ENCODE results near the gene DOK3. TPM values are rescaled to one million over a fixed set of nuclear protein-coding genes. Genes with fewer than 3 reads are reported as not detected.

Gene DOK3
- total and polyA plus RNA-seq, 2 experiments from 2014 or later, result 2.2 to 11.1 TPM

- Mint-ChIP-seq H3K27ac (no peak overlapping the region), H3K9me3 (peaks cover 2% of the 10 kb centered on the region; the same call in 1 of the 3 replicates)
Observed at GRCh38 chr5:177505075-177505474, 4.6 kb downstream of the DOK3 start.

DNA sequence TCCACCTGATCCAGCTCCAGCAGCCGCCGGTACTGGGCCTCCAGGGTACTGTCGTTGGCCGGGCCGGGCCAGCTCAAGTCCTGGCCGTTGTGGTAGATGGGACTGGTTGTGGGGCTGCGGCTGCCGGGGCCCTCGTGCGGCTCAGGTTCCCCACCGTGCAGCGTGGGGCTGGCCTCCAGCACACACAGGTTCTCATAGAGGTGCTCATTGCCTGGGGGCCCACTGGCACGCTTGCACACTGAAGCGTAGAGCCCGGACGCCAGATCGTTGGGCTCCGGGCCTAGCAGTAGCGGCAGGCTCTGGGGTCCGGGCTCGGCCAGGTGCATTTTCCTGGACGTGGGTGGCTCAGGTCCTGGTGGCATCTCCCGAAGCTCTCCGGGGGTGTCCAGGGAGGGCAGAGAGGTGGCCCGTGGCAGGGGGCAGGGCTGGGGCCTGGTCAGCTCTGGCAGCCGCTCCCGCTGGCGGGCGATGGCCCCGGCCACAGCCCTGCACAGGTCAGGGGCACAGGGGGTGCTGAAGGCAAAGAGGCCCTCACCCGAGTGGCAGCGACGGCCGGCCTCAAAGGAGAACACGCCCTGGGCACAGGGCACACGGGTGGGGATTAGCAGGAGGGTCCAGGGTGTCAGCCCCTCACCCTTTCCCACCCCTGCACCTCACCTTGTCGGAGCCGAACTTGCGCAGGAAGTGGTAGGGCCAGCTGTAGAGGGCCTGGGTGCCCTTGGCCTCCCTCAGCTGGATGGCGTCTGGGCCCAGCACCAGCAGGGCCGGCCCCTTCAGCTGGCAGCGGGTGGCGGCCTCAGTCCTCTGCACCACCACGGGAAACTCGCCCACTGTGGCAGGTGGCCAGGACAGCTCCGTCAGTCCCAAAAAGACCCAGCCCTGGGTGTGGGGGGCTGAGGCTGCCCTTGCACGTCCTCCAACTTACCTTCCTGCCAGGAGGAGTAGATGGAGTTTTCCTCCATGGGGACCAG is 5.3 kb downstream of the DOK3 start:
- H4K20me1 ChIP-seq (replicated peaks; ENCODE audit: insufficient read depth), result no peaks in the 10 kb centered on the region; the same call in 1 of the 2 replicates
- H2AFZ ChIP-seq, result no peak overlapping the region
- no peak overlapping the region for H3K27ac ChIP-seq (ENCODE audit: low read depth)
- Mint-ChIP-seq H3K4me3 (no peak overlapping the region), H3K27ac (no peak overlapping the region), H3K9me3 (no peaks in the 10 kb centered on the region), H3K4me1 (peaks cover 26% of the 10 kb centered on the region), H3K36me3 (ENCODE audit: low read depth) (peaks cover 15% of the 10 kb centered on the region), H3K27me3 (ENCODE audit: insufficient read depth, low read depth, poor library complexity) (peaks cover 21% of the 10 kb centered on the region)
- no peaks in the 10 kb centered on the region for H3K79me2 ChIP-seq (replicated peaks; ENCODE audit: insufficient read depth)
- no peaks in the 10 kb centered on the region for H3K9me2 ChIP-seq (ENCODE audit: insufficient read depth)
- no peak for DNase-seq (ENCODE audit: low spot score)
- H3F3A ChIP-seq (replicated peaks; ENCODE audit: low read depth), result peaks cover 11% of the 10 kb centered on the region; the same call in 1 of the 2 replicates
- H3K27me3 ChIP-seq (ENCODE audit: insufficient read depth), result peaks cover 10% of the 10 kb centered on the region; the same call in 1 of the 2 replicates
- H3K4me3 ChIP-seq, result no peak overlapping the region
- H3K4me1 ChIP-seq (ENCODE audit: insufficient read depth), result peaks cover 17% of the 10 kb centered on the region
- H3K36me3 ChIP-seq (ENCODE audit: insufficient read depth), result no peaks in the 10 kb centered on the region
- no peak overlapping the region for H3K4me2 ChIP-seq
- ATAC-seq, result no peak
- no peak for TF ChIP-seq STAT1 (IDR thresholded peaks at IDR 0.05; ENCODE audit: unreplicated experiment)

More at GRCh38 chr5:177505075-177505474, 4.6 kb downstream of the DOK3 start:
- no peaks in the 10 kb centered on the region for H3K9me2 ChIP-seq (ENCODE audit: insufficient read depth)
- H3K4me2 ChIP-seq, result no peak overlapping the region
- H3K4me1 ChIP-seq (ENCODE audit: insufficient read depth), result peaks cover 24% of the 10 kb centered on the region
- no peak overlapping the region for H3K4me3 Mint-ChIP-seq
- no peak overlapping the region for H3K4me3 ChIP-seq
- TF ChIP-seq CREB1 (CRISPR knock-in tag; IDR thresholded peaks at IDR 0.05; ENCODE audit: low read depth) (no peak), JUNB (IDR thresholded peaks at IDR 0.05; ENCODE audit: unreplicated experiment) (no peak)
- TF ChIP-seq, protein P1, sequence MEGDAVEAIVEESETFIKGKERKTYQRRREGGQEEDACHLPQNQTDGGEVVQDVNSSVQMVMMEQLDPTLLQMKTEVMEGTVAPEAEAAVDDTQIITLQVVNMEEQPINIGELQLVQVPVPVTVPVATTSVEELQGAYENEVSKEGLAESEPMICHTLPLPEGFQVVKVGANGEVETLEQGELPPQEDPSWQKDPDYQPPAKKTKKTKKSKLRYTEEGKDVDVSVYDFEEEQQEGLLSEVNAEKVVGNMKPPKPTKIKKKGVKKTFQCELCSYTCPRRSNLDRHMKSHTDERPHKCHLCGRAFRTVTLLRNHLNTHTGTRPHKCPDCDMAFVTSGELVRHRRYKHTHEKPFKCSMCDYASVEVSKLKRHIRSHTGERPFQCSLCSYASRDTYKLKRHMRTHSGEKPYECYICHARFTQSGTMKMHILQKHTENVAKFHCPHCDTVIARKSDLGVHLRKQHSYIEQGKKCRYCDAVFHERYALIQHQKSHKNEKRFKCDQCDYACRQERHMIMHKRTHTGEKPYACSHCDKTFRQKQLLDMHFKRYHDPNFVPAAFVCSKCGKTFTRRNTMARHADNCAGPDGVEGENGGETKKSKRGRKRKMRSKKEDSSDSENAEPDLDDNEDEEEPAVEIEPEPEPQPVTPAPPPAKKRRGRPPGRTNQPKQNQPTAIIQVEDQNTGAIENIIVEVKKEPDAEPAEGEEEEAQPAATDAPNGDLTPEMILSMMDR (conservative IDR thresholded peaks at IDR 0.05; ENCODE audit: low read depth in 2 of 2), result no peak
- H4K20me1 ChIP-seq (replicated peaks; ENCODE audit: insufficient read depth), result no peaks in the 10 kb centered on the region; the same call in 1 of the 2 replicates
- no peak overlapping the region for H3K27ac ChIP-seq (ENCODE audit: low read depth)
- H3K79me2 ChIP-seq (replicated peaks; ENCODE audit: insufficient read depth), result no peaks in the 10 kb centered on the region
- peaks cover 19% of the 10 kb centered on the region for H3K36me3 Mint-ChIP-seq (ENCODE audit: low read depth)
- H3F3A ChIP-seq (replicated peaks; ENCODE audit: low read depth), result peaks cover 11% of the 10 kb centered on the region
- no peaks in the 10 kb centered on the region for H3K36me3 ChIP-seq (ENCODE audit: insufficient read depth)
- 0 out of 2 replicates have a peak, but pooled peaks cover 3% of the 10 kb centered on the region for H3K27me3 ChIP-seq (ENCODE audit: insufficient read depth)
- H3K27me3 Mint-ChIP-seq (ENCODE audit: insufficient read depth, low read depth, poor library complexity), result peaks cover 21% of the 10 kb centered on the region
- peaks cover 33% of the 10 kb centered on the region for H3K4me1 Mint-ChIP-seq
- DNase-seq (ENCODE audit: low spot score), result no peak
- no peak for ATAC-seq
- H2AFZ ChIP-seq, result no peak overlapping the region

- peaks cover 11% of the 10 kb centered on the region; the same call in 1 of the 2 replicates for H3F3A ChIP-seq (replicated peaks; ENCODE audit: low read depth)
- no peak overlapping the region for H3K4me3 ChIP-seq
- H3K9me2 ChIP-seq (ENCODE audit: insufficient read depth), result no peaks in the 10 kb centered on the region
- H3K27ac ChIP-seq (ENCODE audit: low read depth), result no peak overlapping the region
- no peaks in the 10 kb centered on the region for H3K79me2 ChIP-seq (replicated peaks; ENCODE audit: insufficient read depth)
- H3K27me3 ChIP-seq (ENCODE audit: insufficient read depth), result peaks cover 19% of the 10 kb centered on the region
- Mint-ChIP-seq H3K27ac (no peak overlapping the region), H3K4me3 (no peak overlapping the region), H3K27me3 (ENCODE audit: insufficient read depth, low read depth, poor library complexity) (peaks cover 23% of the 10 kb centered on the region), H3K9me3 (no peaks in the 10 kb centered on the region), H3K4me1 (peaks cover 24% of the 10 kb centered on the region), H3K36me3 (ENCODE audit: low read depth) (peaks cover 15% of the 10 kb centered on the region)
- no peaks in the 10 kb centered on the region for H3K36me3 ChIP-seq (ENCODE audit: insufficient read depth)
- ATAC-seq, result no peak
- no peak overlapping the region for H3K4me2 ChIP-seq
- DNase-seq (ENCODE audit: low spot score), result no peak
- peaks cover 19% of the 10 kb centered on the region for H3K4me1 ChIP-seq (ENCODE audit: insufficient read depth)
- no peak overlapping the region for H2AFZ ChIP-seq
- H4K20me1 ChIP-seq (replicated peaks; ENCODE audit: insufficient read depth), result no peaks in the 10 kb centered on the region
- TF ChIP-seq REST (IDR thresholded peaks at IDR 0.05; ENCODE audit: unreplicated experiment) (no peak), POLR2AphosphoS5 (IDR thresholded peaks at IDR 0.05; ENCODE audit: low read depth) (no peak), ZNF331 (CRISPR knock-in tag; IDR thresholded peaks at IDR 0.05; ENCODE audit: low read depth) (no peak)
Observed at GRCh38 chr5:177503351-177504085, 6.1 kb downstream of the DOK3 start.
